Measurements from ENCODE around the gene C19orf44.

DNA sequence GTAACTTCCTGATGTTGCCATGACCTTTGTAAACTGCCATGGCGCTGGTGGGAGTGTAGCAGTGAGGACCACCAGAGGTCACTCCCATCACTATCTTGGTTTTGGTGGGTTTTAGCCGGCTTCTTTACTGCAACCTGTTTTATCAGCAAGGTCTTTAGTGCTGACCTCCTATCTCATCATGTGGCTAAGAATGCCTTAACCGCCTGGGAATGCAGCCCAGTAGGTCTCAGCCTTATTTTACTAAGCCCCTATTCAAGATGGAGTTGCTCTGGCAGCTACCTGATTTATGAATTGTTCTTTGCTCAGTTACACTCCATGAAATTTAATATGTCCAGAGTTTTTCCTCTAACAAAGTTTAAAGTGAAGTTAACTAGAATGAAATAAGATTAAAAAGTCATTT lies 19.8 kb upstream of the C19orf44 start:
- TF ChIP-seq, protein P1, sequence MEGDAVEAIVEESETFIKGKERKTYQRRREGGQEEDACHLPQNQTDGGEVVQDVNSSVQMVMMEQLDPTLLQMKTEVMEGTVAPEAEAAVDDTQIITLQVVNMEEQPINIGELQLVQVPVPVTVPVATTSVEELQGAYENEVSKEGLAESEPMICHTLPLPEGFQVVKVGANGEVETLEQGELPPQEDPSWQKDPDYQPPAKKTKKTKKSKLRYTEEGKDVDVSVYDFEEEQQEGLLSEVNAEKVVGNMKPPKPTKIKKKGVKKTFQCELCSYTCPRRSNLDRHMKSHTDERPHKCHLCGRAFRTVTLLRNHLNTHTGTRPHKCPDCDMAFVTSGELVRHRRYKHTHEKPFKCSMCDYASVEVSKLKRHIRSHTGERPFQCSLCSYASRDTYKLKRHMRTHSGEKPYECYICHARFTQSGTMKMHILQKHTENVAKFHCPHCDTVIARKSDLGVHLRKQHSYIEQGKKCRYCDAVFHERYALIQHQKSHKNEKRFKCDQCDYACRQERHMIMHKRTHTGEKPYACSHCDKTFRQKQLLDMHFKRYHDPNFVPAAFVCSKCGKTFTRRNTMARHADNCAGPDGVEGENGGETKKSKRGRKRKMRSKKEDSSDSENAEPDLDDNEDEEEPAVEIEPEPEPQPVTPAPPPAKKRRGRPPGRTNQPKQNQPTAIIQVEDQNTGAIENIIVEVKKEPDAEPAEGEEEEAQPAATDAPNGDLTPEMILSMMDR (conservative IDR thresholded peaks at IDR 0.05; ENCODE audit: low read depth, low read length) = no peak
- TF ChIP-seq USF2 (IDR thresholded peaks at IDR 0.05; ENCODE audit: low read depth, low read length) (no peak), POLR2A (IDR thresholded peaks at IDR 0.05; ENCODE audit: low read depth, low read length) (no peak)

Data from IMR-90 (cell line).